ENCODE data around the gene UBE2E3. TPM values are rescaled to one million over a fixed set of nuclear protein-coding genes. Genes with fewer than 3 reads are reported as not detected.

The UBE2E3 gene
- total and polyA plus RNA-seq, 8 donors: 11.9 to 560 (median 83.8) TPM

DNA sequence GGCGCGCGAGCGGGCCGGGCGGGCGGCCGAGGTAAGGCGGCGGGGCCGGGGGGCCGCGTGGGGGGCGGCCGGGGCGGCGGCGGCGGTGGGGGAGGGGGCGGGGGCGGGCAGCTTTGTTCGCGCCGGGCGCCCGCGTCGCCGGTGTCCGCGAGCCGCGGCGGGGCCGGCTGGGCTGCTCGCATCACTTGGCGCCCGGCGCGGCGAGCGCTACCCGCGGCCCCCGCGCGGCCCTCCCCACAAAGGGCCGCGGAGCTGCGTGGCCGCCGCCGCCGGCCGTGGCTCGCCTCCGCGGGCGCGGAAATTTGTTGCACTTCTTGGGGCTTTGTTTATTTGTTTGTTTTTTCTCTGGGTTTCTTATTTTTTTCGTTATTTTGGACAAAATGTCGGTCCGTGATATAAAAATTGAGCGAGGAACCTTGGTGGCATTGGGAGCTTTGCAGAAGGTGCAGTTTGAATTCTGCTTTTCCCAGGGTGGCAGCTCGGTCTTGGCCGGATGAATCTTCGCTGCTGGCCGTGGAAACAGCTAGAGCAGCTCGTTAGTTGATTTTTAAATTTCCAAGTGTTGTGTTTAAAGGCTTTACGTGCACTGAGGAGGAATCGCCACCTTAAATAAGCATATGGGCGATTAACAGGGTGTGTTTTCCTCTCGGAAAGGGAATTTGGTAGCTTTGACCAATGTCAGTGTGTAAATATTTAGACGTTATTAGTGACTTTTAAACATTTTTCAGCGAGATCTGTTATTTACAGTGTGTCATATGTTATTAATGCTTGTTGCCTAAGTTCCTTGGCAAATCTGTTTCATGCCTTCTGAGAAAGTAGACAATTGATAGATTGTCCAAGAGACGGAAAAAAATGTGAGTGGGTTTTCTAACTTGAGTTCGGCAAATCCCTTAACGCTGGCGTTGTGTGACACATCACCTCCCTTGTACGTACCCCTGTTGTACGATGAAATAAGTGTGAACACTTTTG, 822 bp downstream of the UBE2E3 start:
- Histone ChIP-seq H3K36me3 (peaks cover 0 to 4% (median 0%) of the 10 kb centered on the region in 4 donors), H3K9me3 (no peaks in the 10 kb centered on the region), H3K4me1 (peaks cover 20 to 59% (median 43%) of the 10 kb centered on the region in 4 donors), H3K27me3 (no peaks in the 10 kb centered on the region), H3K4me3 (peak overlapping the region; percentile 59 to 69 (median 66)), H3K27ac (peak overlapping the region; percentile 83 to 98 (median 94))
- WGBS, 5 donors: 1% methylated on average over 36 to 81 of the region's 81 CpGs
- intact Hi-C loops (cut with DNase I; ENCODE audit: low total_unique reads): no loop called here
- TF ChIP-seq, protein P1, sequence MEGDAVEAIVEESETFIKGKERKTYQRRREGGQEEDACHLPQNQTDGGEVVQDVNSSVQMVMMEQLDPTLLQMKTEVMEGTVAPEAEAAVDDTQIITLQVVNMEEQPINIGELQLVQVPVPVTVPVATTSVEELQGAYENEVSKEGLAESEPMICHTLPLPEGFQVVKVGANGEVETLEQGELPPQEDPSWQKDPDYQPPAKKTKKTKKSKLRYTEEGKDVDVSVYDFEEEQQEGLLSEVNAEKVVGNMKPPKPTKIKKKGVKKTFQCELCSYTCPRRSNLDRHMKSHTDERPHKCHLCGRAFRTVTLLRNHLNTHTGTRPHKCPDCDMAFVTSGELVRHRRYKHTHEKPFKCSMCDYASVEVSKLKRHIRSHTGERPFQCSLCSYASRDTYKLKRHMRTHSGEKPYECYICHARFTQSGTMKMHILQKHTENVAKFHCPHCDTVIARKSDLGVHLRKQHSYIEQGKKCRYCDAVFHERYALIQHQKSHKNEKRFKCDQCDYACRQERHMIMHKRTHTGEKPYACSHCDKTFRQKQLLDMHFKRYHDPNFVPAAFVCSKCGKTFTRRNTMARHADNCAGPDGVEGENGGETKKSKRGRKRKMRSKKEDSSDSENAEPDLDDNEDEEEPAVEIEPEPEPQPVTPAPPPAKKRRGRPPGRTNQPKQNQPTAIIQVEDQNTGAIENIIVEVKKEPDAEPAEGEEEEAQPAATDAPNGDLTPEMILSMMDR (IDR thresholded peaks at IDR 0.05): no peak
- TF ChIP-seq POLR2A (IDR thresholded peaks at IDR 0.05): no peak
- TF ChIP-seq EP300 (IDR thresholded peaks at IDR 0.05): no peak
- no peak for TF ChIP-seq POLR2AphosphoS5 (IDR thresholded peaks at IDR 0.05)
- DNase-seq: peak; percentile 33 to 53

GRCh38 chr2:180983468-180984242, 3.2 kb downstream of the UBE2E3 start:
- Histone ChIP-seq H3K4me1 (peaks cover 20 to 70% (median 45%) of the 10 kb centered on the region in 4 donors), H3K4me3 (peak overlapping the region in 1 of 4 donors; percentile 64), H3K9me3 (no peaks in the 10 kb centered on the region), H3K27ac (peak overlapping the region in 3 of 5 donors; percentile 42 to 58 (median 45)), H3K36me3 (peaks cover 0 to 4% (median 0%) of the 10 kb centered on the region in 4 donors), H3K27me3 (no peaks in the 10 kb centered on the region)
- intact Hi-C loops (cut with DNase I; ENCODE audit: low total_unique reads): no loop called here
- DNase-seq: peak in 1 of 2 donors; percentile 83
- TF ChIP-seq EP300 (IDR thresholded peaks at IDR 0.05) (no peak), POLR2A (IDR thresholded peaks at IDR 0.05) (no peak), POLR2AphosphoS5 (IDR thresholded peaks at IDR 0.05) (peak in 1 of 3 donors; percentile 43)
- TF ChIP-seq, protein P1 (IDR thresholded peaks at IDR 0.05): peak in 3 of 7 experiments; percentile 11 to 28 (median 20)

DNA sequence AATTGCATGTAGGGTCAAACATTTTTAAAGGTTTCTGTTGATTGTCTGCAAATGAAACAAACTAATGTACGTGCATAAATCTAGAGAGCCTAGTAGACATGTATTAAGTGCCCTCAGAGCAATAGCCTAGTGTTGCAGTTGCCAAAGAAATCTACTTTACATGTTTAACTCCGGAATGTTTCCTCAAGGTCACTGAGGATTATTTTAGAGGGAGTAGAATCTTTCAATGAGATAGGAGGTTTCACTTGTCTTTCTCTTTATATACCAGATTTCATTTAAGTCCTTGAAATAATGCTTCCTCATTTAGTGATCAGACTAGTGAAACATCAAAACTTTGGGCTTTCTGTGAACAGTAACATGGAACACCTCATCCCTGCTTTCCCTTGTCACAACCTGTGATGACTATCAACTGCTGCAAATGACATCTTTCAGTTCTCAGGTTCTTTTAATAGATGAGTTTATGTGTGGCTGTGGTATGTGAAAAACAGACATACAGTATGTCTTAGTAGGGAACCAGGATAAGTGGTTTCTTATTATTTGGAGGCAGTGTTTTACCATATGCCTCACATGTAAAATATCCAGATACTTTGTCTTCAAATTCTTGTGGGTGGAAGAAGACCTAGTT, 5.5 kb downstream of the UBE2E3 start:
- H3K27ac ChIP-seq: no peak overlapping the region
- WGBS, 5 donors: 33 to 50% (median 36%) methylated on average over 2 of the region's 2 CpGs

More for the DNA sequence above, 5.5 kb downstream of the UBE2E3 start:
- H3K4me1 ChIP-seq: peaks cover 20 to 73% (median 40%) of the 10 kb centered on the region in 4 donors
- intact Hi-C loops (cut with DNase I; ENCODE audit: low total_unique reads): no loop called here
- DNase-seq: no peak
- TF ChIP-seq EP300 (IDR thresholded peaks at IDR 0.05) (no peak), POLR2AphosphoS5 (IDR thresholded peaks at IDR 0.05) (no peak), POLR2A (IDR thresholded peaks at IDR 0.05) (no peak)
- TF ChIP-seq, protein P1 (IDR thresholded peaks at IDR 0.05): no peak
- H3K9me3 ChIP-seq: no peaks in the 10 kb centered on the region
- peaks cover 0 to 10% (median 0%) of the 10 kb centered on the region in 4 donors for H3K36me3 ChIP-seq
- no peaks in the 10 kb centered on the region for H3K27me3 ChIP-seq
- H3K4me3 ChIP-seq: no peak overlapping the region
